Measurements from ENCODE around the gene NUP153. TPM values are rescaled to one million over a fixed set of nuclear protein-coding genes. Genes with fewer than 3 reads are reported as not detected.
A peak's percentile ranks its signal among the peaks of the same experiment; 100 is the strongest.

NUP153 gene
- total RNA-seq, 1 donor from 2014 or later = 74.6 TPM

DNA sequence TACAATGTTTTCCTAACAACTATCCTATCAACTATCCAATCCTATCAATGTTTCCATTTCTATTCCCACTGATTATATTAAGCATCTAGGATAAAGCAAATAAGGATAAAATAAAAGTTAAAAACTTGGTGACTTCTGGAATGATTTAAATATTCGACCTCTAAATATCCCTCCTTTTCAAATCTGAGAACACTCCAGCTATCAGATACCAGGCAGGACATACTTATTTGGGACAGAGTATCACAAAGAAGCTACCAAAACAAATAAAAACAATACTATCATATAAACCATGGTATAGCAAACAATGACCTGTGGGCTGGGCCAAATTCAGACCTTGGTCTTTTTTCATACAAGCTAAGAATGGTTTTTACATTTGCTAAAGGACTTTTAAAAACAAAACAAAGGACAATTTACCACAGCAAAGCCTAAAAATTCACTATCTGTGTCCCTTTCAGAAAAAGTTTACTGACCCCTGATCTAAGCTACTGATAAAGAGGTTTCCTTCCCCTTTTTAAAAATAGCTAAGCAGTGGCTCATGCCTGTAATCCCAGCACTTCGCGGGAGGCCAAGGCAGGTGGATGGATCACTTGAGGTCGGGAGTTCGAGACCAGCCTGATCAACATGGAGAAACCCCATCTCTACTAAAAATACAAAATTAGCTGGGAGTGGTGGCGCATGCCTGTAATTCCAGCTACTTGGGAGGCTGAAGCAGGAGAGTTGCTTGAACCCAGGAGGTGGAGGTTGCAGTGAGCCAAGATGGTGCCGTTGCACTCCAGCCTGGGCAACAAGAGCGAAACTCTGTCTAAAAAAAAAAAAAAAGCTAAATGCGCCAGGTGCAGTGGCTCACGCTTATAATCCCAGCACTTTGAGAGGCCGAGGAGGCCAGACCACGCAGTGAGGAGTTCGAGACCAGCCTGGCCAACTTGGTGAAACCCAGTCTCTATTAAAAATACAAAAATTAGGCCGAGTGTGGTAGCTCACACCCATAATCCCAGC is 6.0 kb downstream of the NUP153 start:
- H3K4me1 Mint-ChIP-seq = peaks cover 19% of the 10 kb centered on the region
- TF ChIP-seq, protein P1, sequence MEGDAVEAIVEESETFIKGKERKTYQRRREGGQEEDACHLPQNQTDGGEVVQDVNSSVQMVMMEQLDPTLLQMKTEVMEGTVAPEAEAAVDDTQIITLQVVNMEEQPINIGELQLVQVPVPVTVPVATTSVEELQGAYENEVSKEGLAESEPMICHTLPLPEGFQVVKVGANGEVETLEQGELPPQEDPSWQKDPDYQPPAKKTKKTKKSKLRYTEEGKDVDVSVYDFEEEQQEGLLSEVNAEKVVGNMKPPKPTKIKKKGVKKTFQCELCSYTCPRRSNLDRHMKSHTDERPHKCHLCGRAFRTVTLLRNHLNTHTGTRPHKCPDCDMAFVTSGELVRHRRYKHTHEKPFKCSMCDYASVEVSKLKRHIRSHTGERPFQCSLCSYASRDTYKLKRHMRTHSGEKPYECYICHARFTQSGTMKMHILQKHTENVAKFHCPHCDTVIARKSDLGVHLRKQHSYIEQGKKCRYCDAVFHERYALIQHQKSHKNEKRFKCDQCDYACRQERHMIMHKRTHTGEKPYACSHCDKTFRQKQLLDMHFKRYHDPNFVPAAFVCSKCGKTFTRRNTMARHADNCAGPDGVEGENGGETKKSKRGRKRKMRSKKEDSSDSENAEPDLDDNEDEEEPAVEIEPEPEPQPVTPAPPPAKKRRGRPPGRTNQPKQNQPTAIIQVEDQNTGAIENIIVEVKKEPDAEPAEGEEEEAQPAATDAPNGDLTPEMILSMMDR (conservative IDR thresholded peaks at IDR 0.05) = no peak
- H3K36me3 Mint-ChIP-seq (ENCODE audit: low read depth) = peaks cover 5% of the 10 kb centered on the region
- peak overlapping the region; percentile 49 for H3K4me3 Mint-ChIP-seq
- H3K27ac Mint-ChIP-seq (ENCODE audit: unreplicated experiment) = no peak overlapping the region
- H3K27me3 Mint-ChIP-seq (ENCODE audit: low read depth) = no peaks in the 10 kb centered on the region
- no peak for DNase-seq (ENCODE audit: low read depth, low spot score)
- no peaks in the 10 kb centered on the region for H3K9me3 Mint-ChIP-seq

DNA sequence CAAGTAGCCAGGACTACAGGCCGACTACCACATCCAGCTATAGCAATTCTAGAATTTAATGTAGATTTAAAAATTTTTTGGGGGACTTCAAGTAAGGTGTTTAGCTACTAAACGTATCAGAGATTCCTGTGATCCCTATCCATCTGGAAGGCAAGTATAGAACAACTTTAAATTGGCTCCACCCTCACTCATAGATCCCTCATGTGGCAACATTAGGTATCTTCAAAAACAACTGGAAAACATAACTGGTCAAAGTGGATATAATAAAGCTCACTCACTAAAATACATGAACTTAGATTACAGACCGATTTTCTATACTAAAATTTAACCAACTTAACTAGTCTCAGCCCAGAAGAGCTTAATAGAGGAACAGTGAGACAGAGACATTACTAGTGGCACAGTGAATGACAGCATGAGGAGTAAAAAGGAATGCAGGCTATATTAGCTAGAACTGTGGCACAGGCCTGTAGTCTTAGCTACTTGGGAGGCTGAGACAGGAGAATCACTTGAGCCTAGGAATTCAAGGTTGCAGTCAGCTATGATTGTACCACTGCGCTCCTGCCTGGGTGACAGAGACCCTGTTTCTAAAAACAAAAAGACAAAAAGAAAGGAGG is 14.7 kb downstream of the NUP153 start:
- no peak for DNase-seq (ENCODE audit: low read depth, low spot score)
- peaks cover 15% of the 10 kb centered on the region for H3K4me1 Mint-ChIP-seq
- H3K27me3 Mint-ChIP-seq (ENCODE audit: low read depth) = no peaks in the 10 kb centered on the region
- no peaks in the 10 kb centered on the region for H3K9me3 Mint-ChIP-seq
- TF ChIP-seq, protein P1 (conservative IDR thresholded peaks at IDR 0.05) = no peak
- no peak overlapping the region for H3K27ac Mint-ChIP-seq (ENCODE audit: unreplicated experiment)
- H3K4me3 Mint-ChIP-seq = no peak overlapping the region
- peaks cover 3% of the 10 kb centered on the region for H3K36me3 Mint-ChIP-seq (ENCODE audit: low read depth)

DNA sequence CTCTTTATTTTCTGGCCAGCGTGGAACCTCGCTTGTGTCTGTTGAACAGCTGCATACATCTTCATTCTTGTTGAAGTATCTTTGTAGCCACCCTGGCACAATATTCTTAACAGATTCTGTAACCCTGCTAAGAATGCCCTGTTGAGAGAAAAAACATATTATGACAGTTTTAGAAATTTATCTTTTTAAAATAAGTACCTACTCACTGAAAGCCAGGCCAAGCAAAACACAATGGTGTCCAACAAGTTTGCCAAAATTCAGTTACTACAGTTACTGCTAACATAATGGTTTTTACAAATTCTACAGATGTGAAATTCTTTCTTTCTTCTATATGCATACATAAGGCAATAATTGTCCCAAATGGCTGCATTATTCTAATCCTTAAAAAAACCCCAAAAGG is 18.2 kb downstream of the NUP153 start:
- Mint-ChIP-seq H3K27me3 (ENCODE audit: low read depth) (no peaks in the 10 kb centered on the region), H3K9me3 (no peaks in the 10 kb centered on the region), H3K4me3 (no peak overlapping the region), H3K27ac (ENCODE audit: unreplicated experiment) (no peak overlapping the region), H3K4me1 (peaks cover 19% of the 10 kb centered on the region), H3K36me3 (ENCODE audit: low read depth) (peaks cover 15% of the 10 kb centered on the region)
- no peak for DNase-seq (ENCODE audit: low read depth, low spot score)
- TF ChIP-seq, protein P1 (conservative IDR thresholded peaks at IDR 0.05) = no peak

DNA sequence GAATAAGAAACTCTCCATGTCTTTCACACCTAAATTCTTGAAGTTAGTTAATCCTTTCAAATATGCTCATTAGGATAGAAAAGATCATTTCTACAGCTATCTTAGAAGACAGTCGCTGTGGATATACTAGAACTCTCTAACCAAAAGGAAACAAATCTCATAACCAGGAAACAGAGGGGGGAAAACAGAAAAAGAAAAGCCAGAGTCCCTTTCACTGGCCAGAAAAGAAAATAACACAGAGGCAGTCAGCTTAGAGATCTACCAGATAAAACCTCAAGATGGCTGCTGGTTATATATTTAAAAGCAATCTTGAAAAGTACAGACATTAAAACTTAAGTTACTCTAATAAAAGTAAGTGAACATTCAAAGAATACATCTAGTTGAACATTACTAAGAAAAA is 19.6 kb downstream of the NUP153 start:
- Mint-ChIP-seq H3K36me3 (ENCODE audit: low read depth) (peaks cover 21% of the 10 kb centered on the region), H3K4me1 (peaks cover 11% of the 10 kb centered on the region)

DNA sequence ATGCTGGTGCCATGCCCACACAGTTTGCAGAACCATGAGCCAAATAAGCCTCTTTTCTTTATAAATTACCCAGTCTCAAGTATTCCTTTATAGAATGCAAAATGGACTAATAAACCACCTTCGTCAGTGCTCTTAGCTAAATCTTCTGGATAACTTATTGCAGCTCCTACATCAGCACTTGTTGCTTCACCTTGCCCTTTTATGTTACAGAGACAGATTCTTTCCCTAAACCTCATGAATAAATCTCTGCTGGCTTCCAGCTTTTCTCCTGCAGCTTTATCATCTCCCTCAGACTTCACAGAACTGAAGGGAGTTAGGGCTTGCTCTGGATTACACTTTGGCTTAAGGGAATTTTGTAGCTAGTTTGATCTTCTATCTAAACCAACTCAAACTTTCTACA is 22.6 kb downstream of the NUP153 start:
- no peak overlapping the region for H3K27ac Mint-ChIP-seq (ENCODE audit: unreplicated experiment)
- no peak for DNase-seq (ENCODE audit: low read depth, low spot score)
- H3K4me3 Mint-ChIP-seq = no peak overlapping the region
- peaks cover 32% of the 10 kb centered on the region for H3K36me3 Mint-ChIP-seq (ENCODE audit: low read depth)
- TF ChIP-seq, protein P1 (conservative IDR thresholded peaks at IDR 0.05) = no peak
- no peaks in the 10 kb centered on the region for H3K27me3 Mint-ChIP-seq (ENCODE audit: low read depth)
- H3K4me1 Mint-ChIP-seq = peaks cover 15% of the 10 kb centered on the region
- no peaks in the 10 kb centered on the region for H3K9me3 Mint-ChIP-seq

More for the DNA sequence above, 19.6 kb downstream of the NUP153 start:
- Mint-ChIP-seq H3K27ac (ENCODE audit: unreplicated experiment) (no peak overlapping the region), H3K9me3 (no peaks in the 10 kb centered on the region), H3K27me3 (ENCODE audit: low read depth) (no peaks in the 10 kb centered on the region), H3K4me3 (no peak overlapping the region)
- TF ChIP-seq, protein P1 (conservative IDR thresholded peaks at IDR 0.05) = no peak
- no peak for DNase-seq (ENCODE audit: low read depth, low spot score)
